NCI-H2107 (cell line): Measurements from ENCODE around the gene IPO13.

Source experiments
- DNase-seq: peaks from one replicate; lab custom pipeline; 2025; lab: John Stamatoyannopoulos, UW

IPO13 gene

GRCh38 chr1:43946236-43947060 lies at the start of gene IPO13:
Gene IPO13 (plus strand): TSS chr1:43946950. CDS start chr1:43947601, 651 bp downstream.
- peak; percentile 98 for DNase-seq

- no peak for DNase-seq
Observed at GRCh38 chr1:43898981-43899380, 47.8 kb upstream of the IPO13 start.

GRCh38 chr1:43900386-43900785 lies 46.4 kb upstream of the IPO13 start:
- DNase-seq = no peak

- DNase-seq = no peak
Observed at GRCh38 chr1:43901196-43901961, 45.4 kb upstream of the IPO13 start.

- no peak for DNase-seq
Observed at GRCh38 chr1:43902058-43902831, 44.5 kb upstream of the IPO13 start.

- no peak for DNase-seq
Observed at GRCh38 chr1:43904660-43905551, 41.8 kb upstream of the IPO13 start.

GRCh38 chr1:43908226-43908625 lies 38.5 kb upstream of the IPO13 start:
- no peak for DNase-seq

GRCh38 chr1:43908858-43909257 lies 37.9 kb upstream of the IPO13 start:
- DNase-seq = no peak

GRCh38 chr1:43910343-43910742 lies 36.4 kb upstream of the IPO13 start:
- no peak for DNase-seq

- DNase-seq = no peak
Observed at GRCh38 chr1:43912607-43913006, 34.1 kb upstream of the IPO13 start.

GRCh38 chr1:43913051-43913501 lies 33.7 kb upstream of the IPO13 start:
- DNase-seq = no peak

GRCh38 chr1:43913666-43914360 lies 32.9 kb upstream of the IPO13 start:
- DNase-seq = no peak

GRCh38 chr1:43914576-43915525 lies 31.9 kb upstream of the IPO13 start:
- DNase-seq = no peak

- DNase-seq = no peak
Observed at GRCh38 chr1:43919906-43920305, 26.8 kb upstream of the IPO13 start.

GRCh38 chr1:43921022-43921421 lies 25.7 kb upstream of the IPO13 start:
- no peak for DNase-seq

GRCh38 chr1:43924516-43924915 lies 22.2 kb upstream of the IPO13 start:
- no peak for DNase-seq

GRCh38 chr1:43925846-43926245 lies 20.9 kb upstream of the IPO13 start:
- DNase-seq = no peak

GRCh38 chr1:43930168-43930948 lies 16.4 kb upstream of the IPO13 start:
- no peak for DNase-seq

- no peak for DNase-seq
Observed at GRCh38 chr1:43930949-43931275, 15.8 kb upstream of the IPO13 start.
